HG02623 (cell line): ENCODE measurements around the gene ECEL1.

ENCODE experiments used
- ATAC-seq: cut with Tn5 transposase; IDR thresholded peaks from one replicate; pipeline ENCODE4 v1.9.1; 2021; ENCODE audit warnings: moderate library complexity; ENCODE audit not compliant: unreplicated experiment

ECEL1 gene

GRCh38 chr2:232523682-232524597 is 36.3 kb upstream of the ECEL1 start:
- ATAC-seq, result no peak

- ATAC-seq, result no peak
Observed at GRCh38 chr2:232523402-232523681, 35.7 kb upstream of the ECEL1 start.

- no peak for ATAC-seq
Observed at GRCh38 chr2:232522623-232523401, 35.2 kb upstream of the ECEL1 start.

- ATAC-seq, result no peak
Observed at GRCh38 chr2:232521959-232522622, 34.5 kb upstream of the ECEL1 start.

- no peak for ATAC-seq
Observed at GRCh38 chr2:232521098-232521497, 33.5 kb upstream of the ECEL1 start.

- ATAC-seq, result no peak
Observed at GRCh38 chr2:232520489-232520888, 32.9 kb upstream of the ECEL1 start.

GRCh38 chr2:232519581-232520438 is 32.2 kb upstream of the ECEL1 start, which contains the start of gene PRSS56:
TSS of gene PRSS56 (plus strand) at chr2:232520388. CDS start at chr2:232520599, 211 bp downstream.
- no peak for ATAC-seq

GRCh38 chr2:232518844-232519243 is 31.2 kb upstream of the ECEL1 start:
- no peak for ATAC-seq

- no peak for ATAC-seq
Observed at GRCh38 chr2:232516551-232516950, 28.9 kb upstream of the ECEL1 start.

GRCh38 chr2:232515639-232516038 is 28.0 kb upstream of the ECEL1 start:
- no peak for ATAC-seq

GRCh38 chr2:232513353-232513752 is 25.7 kb upstream of the ECEL1 start:
- ATAC-seq, result no peak

- ATAC-seq, result no peak
Observed at GRCh38 chr2:232512602-232513001, 25.0 kb upstream of the ECEL1 start.

- ATAC-seq, result no peak
Observed at GRCh38 chr2:232511336-232511890, 23.8 kb upstream of the ECEL1 start.

GRCh38 chr2:232508251-232508650 is 20.6 kb upstream of the ECEL1 start:
- ATAC-seq, result no peak

GRCh38 chr2:232506709-232507108 is 19.1 kb upstream of the ECEL1 start:
- ATAC-seq, result no peak

- no peak for ATAC-seq
Observed at GRCh38 chr2:232505856-232506255, 18.2 kb upstream of the ECEL1 start.

- ATAC-seq, result no peak
Observed at GRCh38 chr2:232504438-232504837, 16.8 kb upstream of the ECEL1 start.

- no peak for ATAC-seq
Observed at GRCh38 chr2:232503809-232504323, 16.2 kb upstream of the ECEL1 start.

GRCh38 chr2:232502911-232503808 is 15.5 kb upstream of the ECEL1 start:
- no peak for ATAC-seq
